SK-N-SH treated with all-trans-retinoic acid at 6 μM for 48 hours (cell line): Measurements from ENCODE around the gene PMM1.

Experiments used
- CREB5 ChIP-seq: fragments of 250-450 bp; sonication (Bioruptor Pico); IDR thresholded peaks from 2 replicates; pipeline ENCODE4 v1.5.1; 2020; ENCODE audit warnings: low read depth, mild to moderate bottlenecking, moderate library complexity
- PATZ1 ChIP-seq: fragments of 250-450 bp; sonication (Bioruptor Pico); IDR thresholded peaks from 2 replicates; pipeline ENCODE4 v1.8.0; 2020; ENCODE audit warnings: mild to moderate bottlenecking, moderate library complexity, borderline replicate concordance
- TOX ChIP-seq: fragments of 250-450 bp; sonication (Bioruptor Pico); IDR thresholded peaks from 2 replicates; pipeline ENCODE4 v1.8.0; 2021; ENCODE audit warnings: mild to moderate bottlenecking, moderate library complexity, borderline replicate concordance
- TSHZ2 ChIP-seq: fragments of 250-450 bp; sonication (Bioruptor Pico); IDR thresholded peaks from 2 replicates; pipeline ENCODE4 v1.5.0; 2020; ENCODE audit warnings: mild to moderate bottlenecking, moderate library complexity
- ZC3H10 ChIP-seq: fragments of 250-450 bp; sonication (Bioruptor Pico); IDR thresholded peaks from 2 replicates; pipeline ENCODE4 v1.5.1; 2021; ENCODE audit warnings: mild to moderate bottlenecking, moderate library complexity
- ZFP30 ChIP-seq: fragments of 450-650 bp; formaldehyde crosslinking; IDR thresholded peaks from 2 replicates; pipeline ENCODE4 v1.5.0; 2022; ENCODE audit warnings: mild to moderate bottlenecking, moderate library complexity
- TF ChIP-seq, protein P1 (sequence below): fragments of 250-450 bp; sonication (Bioruptor Pico); IDR thresholded peaks from 2 replicates; pipeline ENCODE4 v1.8.0; 2021; ENCODE audit warnings: low read depth, mild to moderate bottlenecking, moderate library complexity, borderline replicate concordance

DNA sequence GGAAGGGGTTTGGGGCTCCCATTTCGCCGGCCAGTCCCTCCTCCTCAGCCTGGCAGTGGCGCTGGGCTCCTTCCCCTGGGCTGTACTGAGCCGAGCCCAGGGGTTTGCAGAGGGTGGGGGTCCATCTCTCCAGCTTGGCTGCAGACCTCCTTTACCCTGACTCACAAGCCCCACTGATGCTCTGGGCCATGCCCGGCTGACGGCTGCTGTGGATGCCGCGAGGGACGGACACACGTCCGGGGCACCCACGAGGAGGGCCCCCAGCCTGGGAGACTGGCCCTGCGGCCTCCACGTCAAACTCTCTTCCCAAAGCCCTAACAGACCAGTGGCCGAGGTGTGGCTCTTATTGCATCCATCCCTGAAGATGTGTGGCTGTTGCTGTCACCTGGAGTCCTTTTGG is 14.1 kb downstream of the PMM1 start:
- no peak for TF ChIP-seq ZFP30 (CRISPR knock-in tag)
- no peak for TF ChIP-seq CREB5
- no peak for TF ChIP-seq ZC3H10 (CRISPR knock-in tag)
- no peak for TF ChIP-seq PATZ1 (CRISPR knock-in tag)
- TF ChIP-seq, protein P1, sequence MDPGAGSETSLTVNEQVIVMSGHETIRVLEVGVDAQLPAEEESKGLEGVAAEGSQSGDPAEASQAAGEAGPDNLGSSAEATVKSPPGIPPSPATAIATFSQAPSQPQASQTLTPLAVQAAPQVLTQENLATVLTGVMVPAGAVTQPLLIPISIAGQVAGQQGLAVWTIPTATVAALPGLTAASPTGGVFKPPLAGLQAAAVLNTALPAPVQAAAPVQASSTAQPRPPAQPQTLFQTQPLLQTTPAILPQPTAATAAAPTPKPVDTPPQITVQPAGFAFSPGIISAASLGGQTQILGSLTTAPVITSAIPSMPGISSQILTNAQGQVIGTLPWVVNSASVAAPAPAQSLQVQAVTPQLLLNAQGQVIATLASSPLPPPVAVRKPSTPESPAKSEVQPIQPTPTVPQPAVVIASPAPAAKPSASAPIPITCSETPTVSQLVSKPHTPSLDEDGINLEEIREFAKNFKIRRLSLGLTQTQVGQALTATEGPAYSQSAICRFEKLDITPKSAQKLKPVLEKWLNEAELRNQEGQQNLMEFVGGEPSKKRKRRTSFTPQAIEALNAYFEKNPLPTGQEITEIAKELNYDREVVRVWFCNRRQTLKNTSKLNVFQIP (CRISPR knock-in tag) = no peak
- TF ChIP-seq TOX (CRISPR knock-in tag) = no peak
- TF ChIP-seq TSHZ2 (CRISPR knock-in tag) = no peak
